Panc1 (cell line): ENCODE data around the gene NSD1.

Source experiments
- TCF7L2 ChIP-seq: IDR thresholded peaks from 2 replicates; pipeline ENCODE4 v1.6.1; 2011; ENCODE audit warnings: mild to moderate bottlenecking, low read depth, low read length, inconsistent platforms
- TF ChIP-seq, protein P1 (sequence below): fragments of 450-650 bp; IDR thresholded peaks from 2 replicates; pipeline ENCODE4 v1.5.1; 2017; ENCODE audit warnings: mild to moderate bottlenecking

DNA sequence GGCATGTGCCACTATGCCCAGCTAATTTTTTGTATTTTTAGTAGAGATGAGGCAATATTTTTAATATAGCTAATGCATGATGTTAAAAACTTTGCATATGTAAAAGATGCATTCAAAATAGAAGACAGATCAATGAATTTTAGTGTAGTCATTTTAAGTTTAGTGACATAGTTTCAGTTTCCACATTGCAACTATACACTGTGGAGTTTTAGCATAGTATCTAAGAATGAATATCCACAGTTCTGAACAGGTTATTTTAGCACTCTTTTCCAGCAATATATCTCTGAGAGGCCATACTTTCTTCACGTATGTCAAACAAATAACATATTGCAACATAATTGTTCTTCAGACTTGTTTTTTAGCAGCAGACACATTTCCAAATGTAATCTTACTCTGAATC, 130.6 kb downstream of the NSD1 start:
- TF ChIP-seq, protein P1, sequence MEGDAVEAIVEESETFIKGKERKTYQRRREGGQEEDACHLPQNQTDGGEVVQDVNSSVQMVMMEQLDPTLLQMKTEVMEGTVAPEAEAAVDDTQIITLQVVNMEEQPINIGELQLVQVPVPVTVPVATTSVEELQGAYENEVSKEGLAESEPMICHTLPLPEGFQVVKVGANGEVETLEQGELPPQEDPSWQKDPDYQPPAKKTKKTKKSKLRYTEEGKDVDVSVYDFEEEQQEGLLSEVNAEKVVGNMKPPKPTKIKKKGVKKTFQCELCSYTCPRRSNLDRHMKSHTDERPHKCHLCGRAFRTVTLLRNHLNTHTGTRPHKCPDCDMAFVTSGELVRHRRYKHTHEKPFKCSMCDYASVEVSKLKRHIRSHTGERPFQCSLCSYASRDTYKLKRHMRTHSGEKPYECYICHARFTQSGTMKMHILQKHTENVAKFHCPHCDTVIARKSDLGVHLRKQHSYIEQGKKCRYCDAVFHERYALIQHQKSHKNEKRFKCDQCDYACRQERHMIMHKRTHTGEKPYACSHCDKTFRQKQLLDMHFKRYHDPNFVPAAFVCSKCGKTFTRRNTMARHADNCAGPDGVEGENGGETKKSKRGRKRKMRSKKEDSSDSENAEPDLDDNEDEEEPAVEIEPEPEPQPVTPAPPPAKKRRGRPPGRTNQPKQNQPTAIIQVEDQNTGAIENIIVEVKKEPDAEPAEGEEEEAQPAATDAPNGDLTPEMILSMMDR, result no peak
- TF ChIP-seq TCF7L2, result no peak
